DND-41 (cell line): ENCODE measurements around the gene CLTCL1.

Experiments used
- ATAC-seq: fragments of 200-7000 bp; cut with Tn5 transposase; 3 replicates; pipeline ENCODE4 v1.9.1; 2021; ENCODE audit warnings: low read depth; ENCODE audit not compliant: insufficient read depth
- DNase-seq: peaks from one replicate; pipeline ENCODE4 v3.0.0-alpha.2; 2020
- H2AFZ ChIP-seq: 2 replicates; pipeline ENCODE4 v1.6.0; 2012; ENCODE audit warnings: low read depth, low read length
- H3K27ac ChIP-seq: 2 replicates; pipeline ENCODE4 v1.5.1; 2012; ENCODE audit warnings: low read length, inconsistent platforms
- H3K27me3 ChIP-seq: fragments of 200-600 bp; sonication (generic); 2 replicates; pipeline ENCODE4 v1.6.0; 2012; ENCODE audit warnings: low read length, mild to moderate bottlenecking, inconsistent platforms; ENCODE audit not compliant: insufficient read depth, poor library complexity
- H3K36me3 ChIP-seq: 2 replicates; pipeline ENCODE4 v1.5.1; 2012; ENCODE audit warnings: low read length, inconsistent platforms; ENCODE audit not compliant: insufficient read depth
- H3K4me1 ChIP-seq: 2 replicates; pipeline ENCODE4 v1.5.1; 2012; ENCODE audit warnings: mild to moderate bottlenecking, low read length; ENCODE audit not compliant: insufficient read depth
- H3K4me2 ChIP-seq: 2 replicates; pipeline ENCODE4 v1.6.0; 2012; ENCODE audit warnings: mild to moderate bottlenecking, moderate library complexity, low read length, inconsistent platforms; ENCODE audit not compliant: insufficient read depth
- H3K4me3 ChIP-seq, 2 experiments: fragments of 200-600 bp in 1 of 2; shearing (Covaris generic) in 1 of 2; 2 replicates each; pipeline ENCODE4 v1.5.1; 2012 to 2016; ENCODE audit warnings: inconsistent platforms in 2 of 2, low read length in 2 of 2, mild to moderate bottlenecking in 2 of 2, low read depth in 1 of 2, moderate library complexity in 1 of 2
- H3K79me2 ChIP-seq: 2 replicates; pipeline ENCODE4 v1.6.0; 2012; ENCODE audit warnings: low read length, inconsistent platforms; ENCODE audit not compliant: insufficient read depth
- H3K9ac ChIP-seq: 2 replicates; pipeline ENCODE4 v1.6.0; 2012; ENCODE audit warnings: low read depth, mild to moderate bottlenecking, inconsistent platforms, low read length, moderate library complexity
- H3K9me3 ChIP-seq: 2 replicates; pipeline ENCODE4 v1.5.1; 2012; ENCODE audit warnings: low read length, moderate library complexity, mild to moderate bottlenecking, inconsistent platforms; ENCODE audit not compliant: insufficient read depth, severe bottlenecking
- H4K20me1 ChIP-seq: 2 replicates; pipeline ENCODE4 v1.6.0; 2012; ENCODE audit warnings: low read length; ENCODE audit not compliant: insufficient read depth
- EZH2 ChIP-seq: IDR thresholded peaks from 3 replicates; pipeline ENCODE4 v1.6.1; 2012; ENCODE audit warnings: borderline replicate concordance, low read depth, mild to moderate bottlenecking, moderate library complexity, low read length, inconsistent platforms; ENCODE audit not compliant: severe bottlenecking
- TF ChIP-seq, protein P1 (sequence below): IDR thresholded peaks from 2 replicates; pipeline ENCODE4 v1.5.1; 2012; ENCODE audit warnings: borderline replicate concordance, low read length, moderate library complexity, mild to moderate bottlenecking; ENCODE audit not compliant: poor library complexity, severe bottlenecking; ENCODE audit errors: extremely low read depth

CLTCL1 gene

DNA sequence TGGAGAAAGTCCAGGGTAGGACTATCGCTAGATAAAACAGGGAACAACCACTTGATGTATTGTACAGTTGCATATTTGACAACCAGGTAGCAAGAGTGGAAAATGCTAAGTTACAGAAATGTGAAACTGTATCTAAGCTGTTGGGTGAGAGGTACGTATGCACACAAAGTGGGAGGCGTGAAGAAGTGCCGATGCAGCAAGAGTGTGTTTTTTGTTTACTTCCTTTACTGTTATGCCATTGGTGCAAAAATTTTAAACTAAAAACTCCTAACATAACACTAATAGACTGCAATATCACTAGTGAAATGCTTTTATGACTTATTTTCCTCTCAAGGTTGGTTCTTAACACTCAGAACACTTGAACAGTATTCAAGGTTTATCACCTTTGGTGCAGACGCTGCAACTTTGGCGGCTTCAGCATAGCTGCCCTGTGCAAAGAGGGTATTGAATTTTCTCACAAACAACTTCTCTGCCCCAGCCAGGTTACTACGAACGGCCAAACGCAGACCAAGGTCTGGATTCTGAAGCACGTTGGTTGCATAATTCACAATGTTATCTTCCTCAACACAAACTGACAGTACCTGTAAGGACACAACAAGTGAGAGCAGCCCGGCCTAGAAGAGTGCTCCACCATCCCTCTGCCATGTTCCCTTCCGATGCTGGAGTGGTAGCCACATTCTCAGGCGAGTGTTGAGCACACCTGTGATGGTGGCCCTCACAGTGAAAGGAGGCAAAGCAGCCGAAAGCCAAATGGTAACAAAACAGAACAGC, 57.2 kb downstream of the CLTCL1 start:
- Histone ChIP-seq H3K9ac (no peak overlapping the region), H3K79me2 (no peaks in the 10 kb centered on the region), H3K27me3 (no peaks in the 10 kb centered on the region), H2AFZ (no peak overlapping the region), H4K20me1 (no peaks in the 10 kb centered on the region), H3K9me3 (no peaks in the 10 kb centered on the region), H3K27ac (no peak overlapping the region), H3K36me3 (peaks cover 18% of the 10 kb centered on the region; the same call in 1 of the 2 replicates), H3K4me1 (no peaks in the 10 kb centered on the region), H3K4me2 (no peak overlapping the region), H3K4me3 (no peak overlapping the region)
- DNase-seq: no peak
- ATAC-seq: no peak
- TF ChIP-seq, protein P1, sequence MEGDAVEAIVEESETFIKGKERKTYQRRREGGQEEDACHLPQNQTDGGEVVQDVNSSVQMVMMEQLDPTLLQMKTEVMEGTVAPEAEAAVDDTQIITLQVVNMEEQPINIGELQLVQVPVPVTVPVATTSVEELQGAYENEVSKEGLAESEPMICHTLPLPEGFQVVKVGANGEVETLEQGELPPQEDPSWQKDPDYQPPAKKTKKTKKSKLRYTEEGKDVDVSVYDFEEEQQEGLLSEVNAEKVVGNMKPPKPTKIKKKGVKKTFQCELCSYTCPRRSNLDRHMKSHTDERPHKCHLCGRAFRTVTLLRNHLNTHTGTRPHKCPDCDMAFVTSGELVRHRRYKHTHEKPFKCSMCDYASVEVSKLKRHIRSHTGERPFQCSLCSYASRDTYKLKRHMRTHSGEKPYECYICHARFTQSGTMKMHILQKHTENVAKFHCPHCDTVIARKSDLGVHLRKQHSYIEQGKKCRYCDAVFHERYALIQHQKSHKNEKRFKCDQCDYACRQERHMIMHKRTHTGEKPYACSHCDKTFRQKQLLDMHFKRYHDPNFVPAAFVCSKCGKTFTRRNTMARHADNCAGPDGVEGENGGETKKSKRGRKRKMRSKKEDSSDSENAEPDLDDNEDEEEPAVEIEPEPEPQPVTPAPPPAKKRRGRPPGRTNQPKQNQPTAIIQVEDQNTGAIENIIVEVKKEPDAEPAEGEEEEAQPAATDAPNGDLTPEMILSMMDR: no peak
- TF ChIP-seq EZH2: no peak

GRCh38 chr22:19233189-19233661, 58.3 kb downstream of the CLTCL1 start:
- Histone ChIP-seq H3K79me2 (no peaks in the 10 kb centered on the region), H4K20me1 (no peaks in the 10 kb centered on the region), H3K4me3 (no peak overlapping the region), H3K27ac (no peak overlapping the region), H2AFZ (no peak overlapping the region), H3K9ac (no peak overlapping the region), H3K4me2 (no peak overlapping the region), H3K36me3 (peaks cover 18% of the 10 kb centered on the region; the same call in 1 of the 2 replicates), H3K27me3 (no peaks in the 10 kb centered on the region), H3K9me3 (no peaks in the 10 kb centered on the region), H3K4me1 (no peaks in the 10 kb centered on the region)
- DNase-seq (no peak), ATAC-seq (no peak)
- TF ChIP-seq, protein P1: no peak
- no peak for TF ChIP-seq EZH2

- no peaks in the 10 kb centered on the region for H3K79me2 ChIP-seq
- H3K4me1 ChIP-seq: no peaks in the 10 kb centered on the region
- no peaks in the 10 kb centered on the region for H3K9me3 ChIP-seq
- no peak overlapping the region for H3K4me3 ChIP-seq
- no peak overlapping the region for H3K9ac ChIP-seq
- peaks cover 18% of the 10 kb centered on the region; the same call in 1 of the 2 replicates for H3K36me3 ChIP-seq
- TF ChIP-seq, protein P1: no peak
- TF ChIP-seq EZH2: no peak
- DNase-seq (no peak), ATAC-seq (no peak)
- H3K27ac ChIP-seq: no peak overlapping the region
- H3K4me2 ChIP-seq: no peak overlapping the region
- H2AFZ ChIP-seq: no peak overlapping the region
- no peaks in the 10 kb centered on the region for H3K27me3 ChIP-seq
- no peaks in the 10 kb centered on the region for H4K20me1 ChIP-seq
Measured at GRCh38 chr22:19232623-19233022, 58.9 kb downstream of the CLTCL1 start.
